Endothelial cell of hepatic sinusoid (primary cell): ENCODE data around the gene ADAM30.
"Not testable (repeated sequence)": the region's sequence is repeated elsewhere in the genome, so short reads cannot be mapped to it uniquely, and the experiment has no call there.

Experiments used
- in situ Hi-C: cut with HindIII; loops from 2 replicates; pipeline ENCODE4 v1.10.0; 2017; ENCODE audit warnings: low sequenced_read_pairs

Gene ADAM30

DNA sequence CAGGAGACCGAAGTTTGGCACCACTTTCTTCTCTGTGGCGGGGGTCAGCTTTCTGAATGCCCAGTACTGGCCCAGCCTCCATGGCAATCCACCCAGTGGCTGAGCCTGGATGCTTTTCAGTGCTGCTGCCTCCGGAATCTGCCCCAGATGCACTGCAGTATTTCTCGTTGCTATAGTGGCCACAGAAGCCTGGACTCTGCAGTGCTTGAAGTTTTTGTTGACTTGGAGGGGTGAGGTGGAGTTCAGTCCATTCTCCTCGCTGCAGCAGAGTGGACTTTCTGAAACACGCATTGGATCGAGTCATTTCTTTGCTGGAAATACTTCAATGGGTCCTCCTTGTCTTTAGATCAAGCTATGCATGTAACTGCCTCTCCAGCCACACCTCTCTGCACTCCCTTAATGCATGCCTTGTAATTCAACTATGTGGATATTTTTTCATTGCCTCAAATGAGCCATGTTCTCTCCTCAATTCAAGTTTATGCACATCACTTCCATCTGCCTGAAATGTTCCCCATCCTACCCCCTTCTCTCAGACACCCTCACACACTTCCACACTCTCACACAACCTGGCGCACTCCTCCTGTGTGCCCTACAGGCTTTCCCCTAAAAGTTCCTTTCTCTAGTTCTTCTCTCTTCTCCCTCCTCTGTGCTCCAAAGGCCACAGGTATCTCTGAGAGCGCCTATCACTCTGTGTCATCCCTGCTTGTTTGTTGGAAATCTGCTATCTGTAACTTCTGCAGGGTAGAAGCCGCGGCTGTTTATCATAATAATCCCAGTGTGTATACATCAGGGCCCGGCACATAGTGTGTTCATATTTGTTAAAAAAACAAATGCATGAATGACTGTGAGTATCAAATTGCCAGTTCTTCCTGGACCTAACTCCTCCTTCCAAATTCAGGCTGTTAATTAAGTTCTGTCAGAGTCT lies 16.5 kb downstream of the ADAM30 start:
- in situ Hi-C loops = no loop called here

DNA sequence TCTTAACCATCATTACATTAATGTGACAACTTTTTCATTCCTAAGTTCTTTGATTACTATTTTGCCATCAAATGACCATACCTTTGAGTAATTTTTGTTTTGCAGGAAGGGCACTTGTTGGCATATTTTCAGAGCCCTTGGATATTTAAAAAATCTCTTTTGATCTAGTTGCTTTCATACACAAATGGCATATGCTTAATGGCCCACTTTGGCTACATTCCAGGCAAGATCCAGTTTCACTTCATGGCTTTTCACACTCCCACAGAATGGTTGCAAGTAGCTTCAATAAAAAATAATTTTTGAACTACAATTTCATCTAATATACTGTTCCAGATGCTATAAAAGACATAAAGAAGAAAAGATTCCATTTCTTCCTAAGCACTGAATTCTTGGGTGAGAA lies 18.1 kb downstream of the ADAM30 start:
- in situ Hi-C loops = no loop called here

DNA sequence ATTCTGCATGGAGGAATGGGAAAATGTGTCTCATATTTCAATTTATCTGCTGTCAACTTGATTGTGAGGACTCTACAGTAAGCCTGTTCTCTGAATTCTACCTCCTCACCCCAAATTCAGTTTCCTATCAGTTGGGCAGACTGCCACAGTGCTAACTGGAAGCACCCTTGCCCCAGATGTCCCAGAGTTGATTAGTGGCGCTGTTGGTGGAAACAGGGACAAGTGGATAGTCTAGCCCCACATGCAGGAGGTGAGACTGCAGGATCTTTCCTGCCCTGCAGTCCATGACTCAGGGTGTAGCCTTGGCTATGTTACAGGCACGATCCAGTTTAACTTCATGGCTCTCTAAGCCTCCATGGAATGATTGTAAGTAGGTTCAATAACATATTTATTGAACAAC lies 22.1 kb downstream of the ADAM30 start:
- in situ Hi-C loops = no loop called here

DNA sequence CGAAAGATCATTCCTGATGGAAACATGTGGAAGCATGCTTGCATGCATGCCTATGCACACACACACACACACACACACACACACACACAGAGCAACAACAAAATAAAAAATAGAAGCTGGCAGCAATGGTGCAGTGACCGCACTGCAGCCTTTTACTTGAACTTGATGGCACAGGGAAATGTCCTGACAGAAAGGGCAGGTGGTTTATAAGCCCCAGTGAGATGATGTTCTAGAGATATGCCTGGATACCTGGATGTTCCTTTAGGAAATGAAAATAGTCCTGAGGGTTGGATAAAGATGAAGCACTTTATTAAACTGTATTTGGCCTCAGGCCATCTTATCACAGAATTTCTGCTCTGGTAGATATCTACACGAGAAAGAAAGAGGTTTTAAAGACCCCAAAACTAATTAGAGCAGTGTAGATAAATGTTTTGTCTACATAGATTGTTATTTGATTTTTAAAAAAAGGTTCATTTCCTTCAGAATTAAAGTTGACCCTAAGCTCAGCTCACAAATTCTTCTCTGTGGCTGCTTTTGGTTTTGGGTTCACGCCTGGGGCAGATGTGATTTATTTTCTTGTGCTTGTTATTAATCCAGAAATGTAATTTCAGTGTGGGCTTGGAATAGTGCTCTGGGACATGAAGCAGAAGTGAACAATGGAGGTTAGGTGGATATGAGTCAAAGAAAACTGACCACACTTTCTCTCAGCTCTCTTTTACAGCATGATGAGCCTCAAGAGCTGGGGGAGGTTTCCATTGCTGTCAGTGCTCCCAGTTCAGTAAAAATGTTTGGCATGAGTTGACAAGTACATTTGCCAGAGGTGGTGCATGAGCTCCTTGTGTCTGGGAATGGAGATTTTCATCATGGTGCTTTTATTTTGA lies 22.9 kb downstream of the ADAM30 start:
- in situ Hi-C loops = no loop called here

DNA sequence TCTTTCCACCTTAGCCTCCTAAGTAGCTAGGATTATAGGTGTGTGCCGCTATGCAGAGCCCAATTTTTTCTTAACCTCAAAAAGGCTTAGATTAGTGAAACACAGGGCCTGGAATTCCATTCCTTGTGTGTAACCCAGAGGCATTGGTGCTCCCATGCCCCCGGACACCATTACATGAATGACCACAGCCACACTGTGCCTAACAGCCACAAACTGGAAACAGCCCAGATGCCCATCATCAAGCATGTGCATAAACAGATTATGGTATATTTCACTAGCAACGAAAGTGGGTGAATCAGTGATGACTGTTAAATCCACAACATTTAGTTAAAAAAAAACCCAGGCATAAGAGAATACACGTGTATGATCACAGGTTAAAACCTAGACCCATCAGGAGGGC lies 24.4 kb downstream of the ADAM30 start:
- in situ Hi-C loops = no loop called here

DNA sequence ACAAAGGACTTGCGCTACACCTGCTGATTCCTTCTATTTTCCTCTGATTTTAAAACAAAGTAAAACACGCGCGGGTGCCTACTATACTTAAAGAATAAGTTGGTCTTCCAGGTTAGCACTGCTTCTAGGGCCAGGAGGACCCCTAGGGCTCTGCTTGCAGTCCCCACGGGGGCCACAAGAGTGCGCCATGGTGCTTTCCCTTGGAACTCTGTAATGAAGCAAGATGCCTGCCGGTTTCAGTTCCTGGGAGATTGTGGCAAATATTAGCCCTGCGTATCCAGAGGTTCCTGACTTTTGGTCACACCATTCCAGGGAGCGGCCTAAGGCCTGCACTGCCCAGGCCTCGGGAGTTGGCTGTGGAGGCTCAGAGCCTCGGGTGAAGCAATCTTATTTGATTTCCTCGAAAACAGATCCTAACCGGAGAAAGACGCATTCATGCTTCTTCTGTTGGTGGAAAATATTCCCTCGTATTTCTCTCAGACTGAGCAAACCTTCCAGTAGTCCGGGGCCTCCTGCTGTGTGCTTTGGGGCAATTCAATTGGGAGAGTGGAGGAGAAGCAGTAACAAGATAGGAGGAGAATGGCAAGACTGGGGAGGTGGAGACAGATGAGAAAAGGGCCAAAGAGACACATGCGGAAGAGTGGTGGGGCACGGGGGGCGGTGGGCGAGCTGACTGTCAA lies 25.3 kb downstream of the ADAM30 start:
- in situ Hi-C loops = no loop called here

DNA sequence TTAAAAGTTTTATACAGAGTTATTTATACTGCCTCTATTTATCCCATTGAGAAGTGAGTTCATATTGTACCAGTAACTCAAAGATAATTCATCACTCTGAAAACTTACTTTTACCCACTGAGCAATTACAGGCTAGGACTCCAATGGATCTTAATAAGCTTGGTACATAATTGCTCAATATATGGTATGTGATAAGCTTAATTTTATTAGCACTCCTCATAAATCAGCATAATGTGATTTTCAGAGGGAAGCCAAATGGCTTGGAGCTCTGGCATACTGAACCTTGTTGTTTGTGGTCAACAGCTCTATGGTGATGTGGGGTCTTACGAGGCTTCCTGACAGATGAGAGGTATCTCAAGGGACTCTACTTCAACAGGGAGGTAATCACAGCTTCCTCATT lies 26.3 kb downstream of the ADAM30 start:
- in situ Hi-C loops = no loop called here

DNA sequence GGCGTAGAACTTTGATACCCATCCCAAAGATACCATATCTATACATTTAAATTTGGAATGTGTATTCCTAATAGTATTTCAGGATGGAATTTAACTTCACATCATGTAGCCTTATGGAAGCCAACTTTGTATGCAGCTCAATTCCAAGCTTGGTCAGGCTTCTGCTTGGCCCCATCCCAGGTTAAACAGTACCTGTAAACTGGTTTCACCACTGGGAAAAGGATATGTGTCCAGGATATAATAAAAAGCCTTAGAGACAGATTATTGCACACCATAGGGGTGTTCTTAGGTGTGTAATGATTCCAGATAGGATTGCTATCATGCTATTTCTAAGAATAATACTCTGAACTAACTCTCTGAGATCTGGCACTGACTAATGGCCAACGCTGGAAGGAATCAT lies 28.1 kb downstream of the ADAM30 start:
- in situ Hi-C loops = no loop called here

DNA sequence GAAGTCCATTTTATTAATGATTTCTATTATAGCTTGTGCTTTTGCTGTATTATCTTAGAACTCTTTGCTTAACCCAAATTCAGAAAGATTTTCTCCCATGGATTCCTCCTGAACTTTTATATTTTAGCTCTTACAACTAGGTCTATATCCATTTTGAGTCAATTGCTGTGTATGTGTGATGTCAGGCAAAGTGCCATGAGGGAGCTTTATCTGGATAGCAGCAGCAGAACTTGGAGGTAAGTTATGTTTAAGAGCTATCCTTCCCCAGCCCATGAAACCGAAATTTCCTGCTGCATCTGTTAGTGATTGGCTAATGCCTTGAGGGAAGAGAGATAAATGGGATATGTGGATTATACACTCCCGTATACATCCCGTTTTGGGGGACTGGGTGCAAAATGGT lies 29.9 kb downstream of the ADAM30 start:
- in situ Hi-C loops = no loop called here

DNA sequence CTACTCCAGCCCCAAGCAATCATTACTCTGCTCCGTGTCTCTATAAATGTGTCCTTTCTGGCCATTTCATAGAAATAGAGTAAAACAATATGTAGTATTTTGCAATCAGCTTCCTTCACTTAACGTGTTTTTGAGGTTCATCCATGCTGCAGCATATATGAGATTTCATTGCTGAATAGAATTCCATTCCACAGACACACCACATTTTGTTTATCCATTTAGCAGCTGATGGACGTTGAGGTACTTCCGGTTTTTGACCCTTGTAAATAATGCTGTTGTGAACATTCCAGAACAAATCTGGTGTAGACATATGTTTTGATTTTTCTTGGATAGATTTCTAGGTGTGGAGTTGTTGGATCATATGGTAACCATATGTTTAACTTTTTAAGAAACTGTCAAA lies 30.7 kb downstream of the ADAM30 start:
- in situ Hi-C loops = no loop called here

DNA sequence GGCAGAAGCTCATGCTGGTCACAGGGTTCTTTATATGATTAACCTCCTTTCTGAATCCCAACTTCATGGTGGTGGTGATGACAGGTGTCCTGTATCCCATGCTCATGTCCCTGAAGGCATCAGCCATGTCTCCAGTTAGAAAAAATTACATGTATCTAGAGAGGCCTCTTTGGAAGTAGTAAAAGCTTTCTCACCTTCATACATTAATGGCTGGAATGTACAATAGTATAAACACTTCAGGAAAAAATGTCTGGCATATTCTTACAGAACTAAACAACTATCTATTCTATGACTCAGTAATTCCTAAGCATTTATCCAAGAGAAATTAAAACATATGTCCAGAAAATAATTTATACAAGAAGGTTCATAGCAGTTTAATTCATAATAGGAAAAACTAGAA lies 34.0 kb downstream of the ADAM30 start:
- in situ Hi-C loops = no loop called here

DNA sequence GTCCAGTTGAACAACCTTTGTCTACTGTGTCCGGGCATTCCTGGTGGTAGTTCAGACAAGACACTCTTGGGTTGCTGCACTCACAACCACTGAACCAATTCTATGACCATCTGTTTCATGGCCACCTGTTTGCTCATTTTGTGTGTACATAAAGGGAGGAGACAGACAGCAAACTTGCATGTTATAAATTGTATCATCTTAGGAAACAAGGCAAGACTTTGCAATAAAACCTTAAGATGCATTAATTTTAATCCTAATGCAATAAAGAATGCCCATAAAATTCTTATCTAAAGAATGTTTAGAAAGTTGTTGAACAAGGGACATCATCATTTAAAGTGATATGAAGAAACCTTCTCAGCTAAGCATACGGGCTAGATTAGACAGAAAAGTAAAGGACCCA lies 34.8 kb downstream of the ADAM30 start:
- in situ Hi-C loops = no loop called here

DNA sequence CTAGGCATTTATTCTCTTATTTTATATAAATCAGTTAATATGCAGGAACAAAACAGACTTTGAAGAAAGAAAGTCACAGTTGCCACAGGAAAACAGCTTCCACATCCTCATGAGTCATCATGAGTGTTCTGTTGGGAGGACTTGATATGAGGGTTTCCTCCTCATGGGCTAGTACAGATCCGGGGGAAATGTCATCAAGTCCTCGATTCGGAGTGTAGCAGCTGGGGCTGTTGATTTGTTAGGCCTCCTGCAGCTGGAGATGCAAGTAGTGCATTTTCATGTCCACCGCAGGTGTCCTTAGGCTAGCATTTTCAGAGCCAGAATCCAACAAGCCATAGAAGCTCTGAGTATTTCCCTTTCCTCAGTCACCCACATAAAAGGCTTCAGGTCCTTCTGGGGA lies 36.7 kb downstream of the ADAM30 start:
- in situ Hi-C loops = no loop called here

DNA sequence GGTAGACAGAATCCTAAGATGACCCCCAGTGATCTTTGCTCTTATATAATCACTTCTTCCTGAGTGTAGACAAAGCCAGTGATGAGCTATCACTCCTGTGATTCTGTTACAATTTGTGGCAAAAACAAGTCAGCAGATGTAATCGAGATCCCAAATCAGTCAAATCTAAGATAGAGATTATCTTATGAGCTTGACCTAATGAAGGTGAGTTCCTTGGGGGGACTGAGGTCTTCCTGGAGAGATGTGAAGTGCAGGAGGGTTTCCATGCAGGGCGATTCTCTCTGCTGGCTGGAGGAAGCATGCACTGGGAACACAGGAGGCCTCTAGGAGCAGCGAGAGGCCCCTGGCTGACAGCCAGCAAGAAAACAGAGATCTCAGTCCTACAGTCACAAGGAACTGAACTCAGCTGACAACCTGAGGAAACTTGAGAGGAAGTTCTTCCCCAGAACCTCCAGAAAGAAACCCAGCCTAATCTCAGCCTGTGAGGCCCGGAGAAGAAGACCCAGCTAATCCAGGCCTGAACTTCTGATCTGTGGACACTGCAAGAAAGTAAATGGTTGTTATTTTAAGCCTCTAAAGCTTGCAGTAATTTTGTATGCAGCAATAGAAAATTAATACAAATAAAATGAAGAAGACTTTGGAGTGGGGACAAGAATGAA lies 37.6 kb downstream of the ADAM30 start:
- in situ Hi-C loops = not testable (repeated sequence)

DNA sequence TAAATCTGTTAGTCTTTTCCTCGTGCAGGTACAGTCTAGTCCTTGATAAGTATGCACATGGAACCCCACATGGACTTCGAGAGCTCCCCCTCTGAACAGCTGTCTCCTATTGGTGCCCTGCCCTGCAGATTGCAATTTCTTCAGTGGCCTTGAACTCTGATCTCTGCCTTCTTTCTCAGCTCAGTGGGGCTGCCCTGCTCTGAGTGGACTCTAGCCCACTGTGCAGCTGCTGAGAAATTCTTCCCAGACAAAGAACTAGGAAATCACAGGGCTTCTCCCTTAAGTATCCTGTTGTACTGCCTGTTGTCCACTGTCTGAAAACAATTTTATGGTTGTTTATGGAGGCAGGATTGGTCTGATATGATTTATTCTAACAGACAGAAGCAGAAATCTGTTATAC lies 38.2 kb downstream of the ADAM30 start:
- in situ Hi-C loops = no loop called here

DNA sequence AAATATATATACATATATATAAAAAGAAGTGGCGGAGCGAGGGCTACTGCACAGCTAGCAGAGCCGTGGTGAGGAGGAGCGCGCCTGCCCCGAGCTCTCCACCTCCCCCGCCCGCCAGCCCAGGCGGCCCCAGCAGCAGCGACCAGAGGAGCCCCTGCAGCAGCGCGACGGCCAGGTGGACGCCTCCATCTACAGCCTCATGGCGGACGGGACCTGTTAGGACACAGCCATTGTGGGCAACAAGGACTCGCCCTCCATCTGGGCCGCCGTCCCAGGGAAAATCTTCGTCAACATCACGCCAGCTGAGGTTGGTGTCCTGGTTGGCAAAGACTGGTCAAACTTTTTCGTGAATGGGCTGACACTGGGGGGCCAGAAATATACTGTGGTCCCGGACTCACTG lies 43.2 kb downstream of the ADAM30 start:
- in situ Hi-C loops = no loop called here

DNA sequence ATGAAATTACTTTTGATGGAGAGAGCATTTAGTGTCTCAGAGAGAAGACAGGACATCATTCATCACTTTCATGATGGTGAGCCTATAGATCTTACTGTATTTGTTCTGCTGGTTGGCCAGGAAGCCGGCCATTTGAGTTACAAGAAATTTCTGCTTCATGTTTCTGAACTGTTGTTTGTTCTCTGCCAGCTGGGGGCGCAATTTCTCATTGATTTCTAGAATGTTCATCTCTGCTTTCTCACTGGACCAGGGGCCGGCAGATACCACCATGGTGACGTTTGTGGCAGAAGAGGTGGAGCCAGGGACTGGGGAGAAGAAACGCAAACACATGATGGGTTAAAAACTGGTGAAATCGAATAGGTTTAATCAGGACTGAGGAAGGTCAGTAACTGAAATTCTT lies 52.1 kb downstream of the ADAM30 start:
- in situ Hi-C loops = not testable (repeated sequence)
